Measurements from ENCODE around the gene CCDC149. TPM values are rescaled to one million over a fixed set of nuclear protein-coding genes. Genes with fewer than 3 reads are reported as not detected.
A peak's percentile ranks its signal among the peaks of the same experiment; 100 is the strongest.

Gene CCDC149
- total RNA-seq, 1 donor from 2014 or later, result 42.5 TPM

DNA sequence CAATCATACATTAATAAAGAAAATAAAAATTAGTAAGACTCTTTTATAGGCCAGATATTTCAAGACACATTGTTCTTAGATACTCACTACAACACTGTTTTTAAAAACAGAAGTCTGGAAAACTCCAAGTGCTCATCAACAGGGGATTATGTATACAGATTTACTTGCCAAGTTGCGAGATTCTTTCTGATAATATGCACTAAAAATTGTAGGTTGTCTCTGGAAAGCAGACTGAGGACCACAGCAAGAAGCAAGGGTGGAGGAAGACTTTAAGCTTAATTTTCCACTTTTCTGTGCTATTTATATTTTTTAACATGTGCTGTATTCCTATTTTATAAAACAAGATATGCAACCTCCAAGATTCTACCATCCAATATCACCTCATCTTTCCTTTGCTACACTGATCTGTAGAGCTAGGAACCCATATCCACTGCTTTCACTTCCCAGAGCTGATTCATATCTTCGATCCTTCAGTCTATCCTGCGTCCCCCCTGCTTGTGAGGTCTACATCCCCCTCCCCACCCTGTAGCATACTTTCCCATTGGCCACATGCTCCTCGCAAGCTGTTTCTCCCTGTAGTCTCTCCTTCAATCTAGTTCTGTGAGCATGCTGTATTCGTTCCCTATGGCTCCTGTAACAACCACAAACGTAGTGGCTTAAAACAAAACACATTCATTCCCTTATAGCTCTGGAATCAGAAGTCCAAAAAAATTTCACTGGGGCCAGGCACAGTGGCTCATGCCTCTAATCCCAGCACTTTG, 101.8 kb downstream of the CCDC149 start:
- no peak for DNase-seq (ENCODE audit: low spot score)
- intact Hi-C loops (cut with DNase I), result no loop called here
- no peak for ATAC-seq

DNA sequence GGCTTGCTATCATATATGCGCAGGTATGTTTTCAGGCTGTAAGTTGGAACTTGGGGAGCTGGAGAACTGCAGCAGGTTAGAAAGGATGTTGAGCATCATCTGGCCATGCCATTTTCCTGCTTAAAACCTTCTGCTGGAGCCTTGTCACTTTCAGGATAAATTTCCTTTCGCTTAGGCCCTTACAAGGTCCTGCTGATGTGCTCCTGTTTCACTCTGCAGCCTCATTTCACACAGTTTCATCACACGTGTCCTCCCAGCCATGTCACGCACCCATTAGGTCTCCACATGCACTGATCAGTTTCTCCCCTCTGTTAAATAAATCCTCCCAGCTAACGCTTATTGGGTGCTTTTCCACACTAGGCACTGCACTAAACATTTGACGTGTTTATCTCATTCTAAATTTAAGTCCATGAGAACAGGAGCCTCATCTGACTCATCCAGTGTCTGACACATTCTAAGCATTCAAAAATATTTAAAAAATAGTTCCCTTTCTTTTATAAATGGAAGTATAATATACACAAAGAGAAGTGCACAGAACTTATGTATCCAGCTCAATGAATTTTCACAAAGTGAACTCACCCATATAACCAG, 102.9 kb downstream of the CCDC149 start:
- ATAC-seq, result no peak
- intact Hi-C loops (cut with DNase I), result no loop called here
- no peak for DNase-seq (ENCODE audit: low spot score)

DNA sequence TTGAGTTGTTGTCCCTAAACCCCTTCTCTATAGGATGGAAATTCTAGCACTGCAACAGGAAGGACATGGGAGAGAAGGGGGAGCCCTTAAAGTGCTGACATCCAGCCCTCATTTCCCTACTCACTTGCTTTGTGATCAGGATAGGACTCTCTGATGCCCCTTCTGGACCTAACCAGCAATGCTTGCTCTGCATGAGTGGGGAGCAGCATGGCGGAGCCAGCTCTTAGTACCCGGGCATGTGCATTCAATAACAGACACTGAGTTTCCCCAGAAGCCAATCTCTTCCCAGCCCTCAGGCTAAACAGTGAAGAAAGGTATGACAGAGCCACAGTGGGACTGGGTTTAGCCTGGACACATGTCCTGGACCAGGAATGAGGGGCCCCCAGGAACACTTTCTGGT, 103.5 kb downstream of the CCDC149 start:
- ATAC-seq, result peak; percentile 20
- intact Hi-C loops (cut with DNase I), result no loop called here
- DNase-seq (ENCODE audit: low spot score), result no peak

DNA sequence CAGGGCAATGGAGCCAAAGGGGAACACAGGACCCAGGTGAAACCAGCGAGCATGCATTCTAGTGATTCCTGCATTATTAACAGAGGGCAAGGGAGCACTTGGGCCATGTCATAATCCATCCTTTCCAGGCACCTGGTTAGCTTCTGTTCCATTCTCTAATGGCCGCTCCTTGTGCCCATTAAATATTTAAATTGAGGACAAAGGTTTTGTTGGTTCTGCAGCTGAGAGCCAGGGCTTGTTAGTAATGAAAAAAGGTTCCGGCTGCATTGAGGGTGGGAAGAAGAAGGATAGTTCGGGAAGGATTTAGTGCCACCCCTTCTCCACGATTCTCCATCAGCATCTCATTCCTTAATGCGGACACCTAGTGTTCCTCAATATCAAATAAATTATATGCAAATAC, 103.9 kb downstream of the CCDC149 start:
- intact Hi-C loops (cut with DNase I), result no loop called here
- ATAC-seq (no peak), DNase-seq (ENCODE audit: low spot score) (no peak)

DNA sequence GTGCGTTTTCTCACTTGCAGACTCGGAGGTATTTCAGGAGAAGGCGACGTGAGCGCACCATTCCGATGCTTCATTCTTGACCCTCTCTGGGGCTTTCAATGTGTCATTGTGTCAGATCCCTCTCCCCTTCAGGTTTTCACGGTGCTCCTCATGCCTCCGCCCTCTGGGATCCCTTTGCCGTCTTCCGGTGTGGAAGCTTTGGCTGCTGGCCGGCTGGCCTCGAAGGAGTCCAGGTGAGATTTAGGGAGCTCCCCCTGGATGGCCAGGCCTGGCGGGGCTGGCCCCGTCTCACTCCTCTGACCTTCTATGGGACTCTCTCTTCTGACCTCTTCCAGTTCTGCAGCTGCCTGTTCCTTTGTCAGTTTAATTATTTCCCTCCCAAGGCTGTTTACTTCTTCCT, 104.6 kb downstream of the CCDC149 start:
- ATAC-seq (no peak), DNase-seq (ENCODE audit: low spot score) (no peak)
- intact Hi-C loops (cut with DNase I), result no loop called here

DNA sequence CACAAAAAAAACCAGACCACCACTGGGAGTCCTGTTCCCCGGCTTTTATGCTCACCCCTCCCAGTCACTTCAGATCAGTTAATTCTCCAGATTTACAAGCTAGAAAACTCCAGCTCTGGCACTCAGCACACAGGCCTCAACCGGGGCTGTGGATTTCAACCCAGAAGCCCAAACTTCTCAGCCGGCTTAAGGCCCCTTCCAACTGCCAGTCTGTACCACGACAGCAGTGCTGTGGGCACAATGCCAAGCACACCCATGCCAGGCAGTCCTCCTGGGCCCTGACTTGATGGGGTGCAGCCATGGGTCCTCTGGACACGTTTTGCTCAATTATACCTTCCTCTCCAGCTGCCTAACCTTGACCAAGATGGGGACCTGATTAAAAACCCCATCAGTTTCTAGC, 105.2 kb downstream of the CCDC149 start:
- intact Hi-C loops (cut with DNase I), result no loop called here
- ATAC-seq, result no peak
- DNase-seq (ENCODE audit: low spot score), result no peak

DNA sequence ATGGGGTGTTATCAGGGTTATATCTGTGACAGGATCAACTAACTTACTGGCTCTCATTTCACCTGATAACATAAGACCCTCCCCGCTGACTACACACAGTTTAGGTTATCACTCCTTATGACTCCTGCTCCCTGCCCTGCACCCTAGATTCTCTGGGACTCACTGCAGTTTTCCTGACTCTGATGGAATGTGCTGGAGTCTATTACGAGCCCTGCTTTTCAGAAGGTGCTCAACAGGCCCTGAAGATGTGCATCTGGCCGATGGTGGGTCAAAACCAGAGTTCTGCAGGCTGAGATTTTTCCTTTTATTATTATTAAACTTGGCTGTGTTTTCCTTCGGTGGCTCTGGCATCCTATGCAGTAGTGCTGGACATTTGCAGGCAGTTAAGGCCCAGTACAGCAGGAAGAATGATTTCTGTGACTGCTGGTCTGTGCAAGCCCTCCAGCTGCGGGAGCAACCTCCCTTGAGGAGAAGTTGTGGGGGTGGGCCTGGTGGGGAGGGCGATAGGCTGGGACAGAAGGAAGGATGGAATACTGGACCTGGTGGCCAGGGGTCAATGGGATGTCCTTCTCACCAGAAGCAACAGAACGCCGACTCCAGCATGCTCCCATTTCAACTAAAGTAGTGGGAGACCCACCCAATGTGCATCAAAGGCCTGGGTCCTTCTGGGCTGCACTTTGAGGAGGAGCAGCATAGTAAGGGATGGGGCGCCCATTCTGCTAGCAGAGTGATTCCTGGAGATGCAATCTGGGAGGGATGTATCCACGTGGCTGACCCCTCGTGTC, 106.4 kb downstream of the CCDC149 start:
- ATAC-seq (no peak), DNase-seq (ENCODE audit: low spot score) (no peak)
- intact Hi-C loops (cut with DNase I), result no loop called here

DNA sequence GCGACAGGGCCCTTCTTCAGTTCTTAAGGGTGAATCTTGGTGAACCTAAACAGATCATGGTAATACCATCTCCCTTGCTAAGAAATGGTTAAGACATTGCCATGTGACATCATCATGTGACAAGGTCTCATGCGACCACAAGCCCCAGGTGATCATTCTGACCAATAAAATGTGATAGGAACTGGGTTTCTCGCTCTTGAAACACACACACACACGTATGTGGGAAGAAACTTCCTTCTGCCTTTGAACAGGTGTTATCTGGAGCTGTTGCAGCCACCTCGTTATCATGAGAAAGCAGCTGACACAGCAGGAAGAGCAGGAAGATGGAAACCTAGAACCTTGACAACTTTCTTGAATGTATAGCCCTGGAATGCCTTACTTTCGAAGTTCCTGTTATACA, 107.3 kb downstream of the CCDC149 start:
- intact Hi-C loops (cut with DNase I), result no loop called here
- ATAC-seq (no peak), DNase-seq (ENCODE audit: low spot score) (no peak)

DNA sequence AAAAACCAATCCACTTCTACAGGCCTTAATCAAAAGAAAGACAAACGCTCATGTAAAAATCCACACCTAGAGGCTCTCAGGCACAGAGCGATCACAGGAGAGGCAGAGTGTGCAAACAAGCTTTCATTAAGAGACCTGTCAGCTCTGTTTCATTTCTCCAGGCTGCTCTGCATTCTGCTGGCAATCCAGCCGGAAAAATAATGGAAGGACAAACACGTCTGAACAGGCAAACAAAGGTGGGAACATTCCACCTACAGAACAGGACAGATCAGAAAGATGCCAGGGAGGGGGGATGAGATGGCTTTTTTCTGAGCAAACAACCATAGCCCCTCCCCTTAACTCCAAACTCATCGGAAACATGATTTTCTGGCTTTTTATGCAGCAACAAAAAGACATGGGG, 107.8 kb downstream of the CCDC149 start:
- DNase-seq (ENCODE audit: low spot score), result no peak

DNA sequence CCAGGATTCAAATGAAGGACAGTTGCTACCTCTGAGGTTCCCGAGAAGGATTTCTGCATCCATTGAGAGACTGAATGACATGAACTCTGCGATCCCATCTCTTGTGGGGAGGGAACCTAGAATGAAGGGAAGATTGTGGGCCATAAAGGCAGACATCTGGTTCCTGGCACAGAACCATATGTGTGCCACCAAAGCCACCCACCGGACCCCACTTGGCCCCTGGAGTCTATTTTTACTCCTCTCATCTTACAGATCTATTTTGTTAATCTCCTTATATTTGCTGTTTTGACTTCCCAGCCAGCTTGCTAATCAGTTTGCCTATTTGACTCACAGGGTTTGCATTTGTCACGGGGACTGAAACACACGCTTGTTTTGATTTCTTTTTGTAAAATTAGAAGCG, 110.2 kb downstream of the CCDC149 start:
- intact Hi-C loops (cut with DNase I), result no loop called here
- ATAC-seq (no peak), DNase-seq (ENCODE audit: low spot score) (no peak)

More for the DNA sequence above, 107.8 kb downstream of the CCDC149 start:
- no peak for ATAC-seq
- intact Hi-C loops (cut with DNase I), result no loop called here

DNA sequence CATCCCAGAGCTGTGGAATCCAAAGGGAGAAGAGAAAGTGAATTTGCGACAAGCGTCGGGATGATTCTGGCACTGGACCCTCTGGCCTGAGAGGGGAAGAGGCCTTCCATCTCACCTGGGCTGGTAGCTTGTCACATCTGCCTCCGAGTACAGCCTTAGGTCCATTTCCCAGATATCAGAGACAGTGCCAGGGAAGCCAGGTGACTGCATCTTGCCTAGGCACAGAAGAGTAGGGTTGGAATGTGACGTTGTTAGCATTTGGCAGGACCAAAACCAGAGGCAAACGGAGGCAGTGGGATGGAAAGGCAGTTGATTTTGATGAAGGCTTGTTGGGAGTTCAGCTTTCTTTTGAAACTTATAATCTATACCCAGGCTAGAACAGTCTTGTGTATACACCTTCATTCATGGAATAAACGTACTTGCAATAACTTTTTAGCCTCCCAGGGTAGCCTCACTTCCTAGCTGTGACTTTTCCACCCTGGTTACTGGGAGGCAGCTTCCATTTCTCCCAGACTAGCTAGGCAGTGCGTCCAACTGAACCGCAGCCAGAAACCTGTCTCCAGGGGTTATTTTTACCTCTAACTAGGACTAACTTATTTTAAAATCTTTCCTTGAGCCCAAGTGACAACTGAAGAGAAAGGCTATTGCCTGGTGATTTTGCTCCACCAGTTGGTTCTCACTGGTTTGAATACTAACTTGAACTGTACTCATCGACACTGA, 111.5 kb downstream of the CCDC149 start:
- intact Hi-C loops (cut with DNase I), result no loop called here

DNA sequence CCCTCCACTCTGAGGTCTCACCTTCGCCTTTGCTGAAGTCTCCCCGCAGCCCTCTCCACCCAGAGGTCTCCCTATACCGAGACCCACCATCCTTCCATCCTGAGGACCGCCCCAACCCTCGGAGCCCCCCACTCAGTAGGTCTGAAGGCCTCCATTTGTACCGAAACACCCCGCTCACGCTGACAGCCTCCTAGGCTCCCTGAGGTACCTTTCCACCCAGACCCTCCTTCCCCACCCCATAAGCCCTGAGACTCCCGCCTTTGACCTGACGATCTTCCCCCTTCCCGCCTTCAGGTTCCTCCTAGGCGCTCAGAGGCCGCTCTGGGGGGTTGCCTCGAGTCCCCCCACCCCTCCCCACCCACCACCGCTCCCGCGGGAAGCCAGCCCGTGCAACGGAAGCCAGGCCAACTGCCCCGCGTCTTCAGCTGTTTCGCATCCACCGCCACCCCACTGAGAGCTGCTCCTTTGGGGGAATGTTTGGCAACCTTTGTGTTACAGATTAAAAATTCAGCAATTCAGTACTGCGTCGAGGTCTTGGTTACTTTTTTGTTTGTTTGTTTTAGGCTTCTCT, 112.4 kb downstream of the CCDC149 start:
- intact Hi-C loops (cut with DNase I), result no loop called here
- ATAC-seq, result peak; percentile 31
- no peak for DNase-seq (ENCODE audit: low spot score)

More for the DNA sequence above, 111.5 kb downstream of the CCDC149 start:
- ATAC-seq (peak; percentile 20), DNase-seq (ENCODE audit: low spot score) (no peak)

DNA sequence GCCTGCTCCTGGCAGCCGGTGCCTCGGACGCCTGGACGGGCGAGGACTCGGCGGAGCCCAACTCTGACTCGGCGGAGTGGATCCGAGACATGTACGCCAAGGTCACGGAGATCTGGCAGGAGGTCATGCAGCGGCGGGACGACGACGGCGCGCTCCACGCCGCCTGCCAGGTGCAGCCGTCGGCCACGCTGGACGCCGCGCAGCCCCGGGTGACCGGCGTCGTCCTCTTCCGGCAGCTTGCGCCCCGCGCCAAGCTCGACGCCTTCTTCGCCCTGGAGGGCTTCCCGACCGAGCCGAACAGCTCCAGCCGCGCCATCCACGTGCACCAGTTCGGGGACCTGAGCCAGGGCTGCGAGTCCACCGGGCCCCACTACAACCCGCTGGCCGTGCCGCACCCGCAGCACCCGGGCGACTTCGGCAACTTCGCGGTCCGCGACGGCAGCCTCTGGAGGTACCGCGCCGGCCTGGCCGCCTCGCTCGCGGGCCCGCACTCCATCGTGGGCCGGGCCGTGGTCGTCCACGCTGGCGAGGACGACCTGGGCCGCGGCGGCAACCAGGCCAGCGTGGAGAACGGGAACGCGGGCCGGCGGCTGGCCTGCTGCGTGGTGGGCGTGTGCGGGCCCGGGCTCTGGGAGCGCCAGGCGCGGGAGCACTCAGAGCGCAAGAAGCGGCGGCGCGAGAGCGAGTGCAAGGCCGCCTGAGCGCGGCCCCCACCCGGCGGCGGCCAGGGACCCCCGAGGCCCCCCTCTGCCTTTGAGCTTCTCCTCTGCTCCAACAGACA, 113.1 kb downstream of the CCDC149 start:
- ATAC-seq, result no peak
- no peak for DNase-seq (ENCODE audit: low spot score)
- intact Hi-C loops (cut with DNase I), result no loop called here

DNA sequence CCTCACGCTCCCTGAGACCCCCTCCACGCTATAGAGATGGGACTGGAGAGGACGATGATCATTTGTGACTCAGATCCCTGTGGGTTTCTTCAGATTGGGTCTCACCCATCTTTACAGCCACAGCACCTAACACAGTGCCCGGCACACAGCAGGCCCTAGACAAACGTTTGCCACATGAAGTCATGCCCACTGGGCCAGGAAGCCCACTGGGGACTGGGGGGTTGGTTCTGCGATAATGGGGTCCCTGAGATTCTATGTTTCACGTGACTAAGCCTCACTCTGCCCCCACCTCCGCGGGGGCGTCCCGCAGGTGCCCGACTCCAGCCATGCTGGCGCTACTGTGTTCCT, 113.7 kb downstream of the CCDC149 start:
- DNase-seq (ENCODE audit: low spot score), result no peak
- intact Hi-C loops (cut with DNase I), result no loop called here
- no peak for ATAC-seq

DNA sequence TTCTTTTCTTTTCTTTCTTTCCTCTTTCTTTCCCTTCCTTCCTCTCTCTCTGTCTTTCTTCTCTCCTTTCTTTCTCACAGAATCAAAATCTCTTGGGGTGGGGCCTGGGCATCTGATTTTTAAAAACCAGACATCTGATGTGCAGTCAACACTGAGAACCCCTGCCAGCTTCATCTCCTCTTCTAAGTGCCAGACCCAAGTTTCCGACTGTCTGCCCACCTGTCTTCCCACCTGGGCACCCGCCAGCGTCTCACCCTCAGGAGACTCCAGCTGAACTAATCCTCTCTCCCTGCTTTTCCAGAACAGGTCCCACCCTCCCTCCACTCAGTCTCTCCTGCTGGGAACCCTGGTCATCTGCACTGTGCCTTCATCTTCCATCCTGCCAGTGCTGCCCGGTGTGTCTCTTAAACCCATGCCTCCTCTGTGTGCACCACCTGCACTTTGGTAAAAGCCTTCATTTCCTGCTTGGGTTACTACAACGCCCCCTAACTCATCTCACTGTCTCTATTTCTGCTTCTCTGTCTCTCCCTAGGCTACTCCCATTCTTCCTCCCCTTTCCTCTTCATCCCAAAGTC, 114.7 kb downstream of the CCDC149 start:
- DNase-seq (ENCODE audit: low spot score) (no peak), ATAC-seq (no peak)
- intact Hi-C loops (cut with DNase I), result loop anchor here (1.0 kb wide), 1 partner anchor 40 kb away; no protein-coding TSS in a partner anchor

DNA sequence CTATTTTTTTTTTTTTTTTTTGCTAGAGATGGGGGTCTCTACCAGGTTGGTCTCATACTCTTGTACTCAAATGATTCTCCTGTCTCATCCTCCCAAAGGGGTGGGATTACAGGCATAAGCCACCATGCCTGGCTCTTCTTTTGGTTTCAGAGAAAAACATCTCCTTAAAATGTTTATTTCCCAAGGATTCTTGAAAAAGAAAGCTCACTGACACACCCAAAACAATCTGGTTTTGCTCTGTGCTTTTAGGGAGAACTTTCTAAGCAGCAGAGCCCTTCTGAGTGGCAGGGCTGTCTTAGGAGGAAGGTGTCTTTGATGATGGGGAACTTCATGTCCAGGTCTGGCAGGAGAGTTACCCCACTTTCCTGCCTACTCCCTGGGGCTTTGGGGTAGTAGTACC, 116.2 kb downstream of the CCDC149 start:
- no peak for DNase-seq (ENCODE audit: low spot score)
- intact Hi-C loops (cut with DNase I), result no loop called here
- no peak for ATAC-seq

DNA sequence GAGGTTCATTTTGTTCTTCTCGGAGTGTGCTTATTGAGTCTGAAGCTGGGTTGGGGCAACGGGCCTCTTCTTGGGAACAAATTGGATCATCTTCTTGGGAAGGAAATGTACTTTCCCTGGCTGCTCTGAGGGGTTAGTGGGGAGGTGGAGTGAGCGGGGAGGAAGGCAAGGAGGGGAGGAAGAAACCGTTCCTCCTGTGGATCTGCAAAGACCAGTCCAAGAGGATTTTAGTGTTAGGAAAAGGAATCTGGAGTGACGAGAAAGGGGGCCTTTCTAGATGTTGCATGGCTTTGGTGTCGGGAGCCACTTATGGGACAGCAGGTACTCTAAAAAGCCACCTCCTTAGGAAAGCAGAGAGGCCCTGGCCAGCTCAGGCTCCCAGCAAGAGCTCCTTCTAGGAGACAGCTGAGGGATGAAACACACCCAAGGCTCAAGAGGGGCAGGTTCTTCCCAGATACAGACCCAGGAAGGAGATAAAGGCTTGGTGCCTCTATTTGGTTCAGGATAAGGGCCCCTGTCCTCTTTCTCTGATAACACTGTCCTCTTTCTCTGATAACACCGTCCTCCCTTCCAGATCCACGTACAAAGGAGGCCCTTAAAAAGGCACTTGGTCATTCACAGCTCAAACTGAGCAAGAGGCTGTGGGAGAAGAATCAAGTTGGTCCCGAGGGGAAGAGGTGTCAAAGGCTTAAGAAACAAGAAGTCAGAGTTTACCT, 117.0 kb downstream of the CCDC149 start:
- ATAC-seq (peak; percentile 57), DNase-seq (ENCODE audit: low spot score) (no peak)
- intact Hi-C loops (cut with DNase I), result no loop called here

Data from sciatic nerve (tissue), 2 donors.